DMS53 treated with DMSO at 0.1 percent for 48 hours (cell line): ENCODE measurements around the gene SLX4IP.

Experiments
- DNase-seq: peaks from one replicate; lab custom pipeline; 2025; ENCODE audit not compliant: unreplicated experiment; lab: John Stamatoyannopoulos, UW

SLX4IP gene

DNA sequence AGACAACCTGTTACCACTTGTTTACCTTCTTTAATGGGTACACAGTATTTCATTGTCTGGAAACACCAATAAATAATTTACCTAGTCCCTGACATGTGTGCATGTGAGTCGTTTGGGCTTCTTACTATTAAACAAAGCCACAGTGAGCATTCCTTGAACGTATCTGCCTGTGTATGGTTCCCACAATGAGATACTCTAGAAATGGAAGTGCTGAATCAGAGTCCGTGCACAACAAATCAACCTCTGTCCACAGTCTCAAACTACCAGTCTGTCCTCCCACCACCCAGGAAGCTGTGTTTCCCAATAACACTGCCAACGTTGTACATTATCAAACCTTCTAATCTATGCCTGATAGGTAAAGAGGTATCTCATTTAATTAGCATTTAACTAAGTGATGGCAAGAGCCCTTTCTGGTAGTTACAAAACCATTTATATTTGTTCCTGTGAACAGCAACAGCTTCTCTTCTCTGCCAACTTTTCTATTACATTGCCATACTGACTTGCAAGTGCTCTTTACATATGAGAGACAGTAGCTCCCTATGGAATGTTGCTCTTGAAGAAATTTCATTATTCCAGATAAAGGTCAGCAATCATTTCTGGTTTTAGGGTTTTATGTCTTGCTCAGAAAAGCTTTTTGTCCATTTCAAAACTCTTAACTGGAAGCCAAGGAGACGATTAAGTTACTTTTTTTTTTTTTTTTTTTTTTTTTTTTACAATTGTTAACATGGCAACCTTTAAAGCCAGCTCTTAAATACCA is 223.9 kb downstream of the SLX4IP start:
- no peak for DNase-seq

DNA sequence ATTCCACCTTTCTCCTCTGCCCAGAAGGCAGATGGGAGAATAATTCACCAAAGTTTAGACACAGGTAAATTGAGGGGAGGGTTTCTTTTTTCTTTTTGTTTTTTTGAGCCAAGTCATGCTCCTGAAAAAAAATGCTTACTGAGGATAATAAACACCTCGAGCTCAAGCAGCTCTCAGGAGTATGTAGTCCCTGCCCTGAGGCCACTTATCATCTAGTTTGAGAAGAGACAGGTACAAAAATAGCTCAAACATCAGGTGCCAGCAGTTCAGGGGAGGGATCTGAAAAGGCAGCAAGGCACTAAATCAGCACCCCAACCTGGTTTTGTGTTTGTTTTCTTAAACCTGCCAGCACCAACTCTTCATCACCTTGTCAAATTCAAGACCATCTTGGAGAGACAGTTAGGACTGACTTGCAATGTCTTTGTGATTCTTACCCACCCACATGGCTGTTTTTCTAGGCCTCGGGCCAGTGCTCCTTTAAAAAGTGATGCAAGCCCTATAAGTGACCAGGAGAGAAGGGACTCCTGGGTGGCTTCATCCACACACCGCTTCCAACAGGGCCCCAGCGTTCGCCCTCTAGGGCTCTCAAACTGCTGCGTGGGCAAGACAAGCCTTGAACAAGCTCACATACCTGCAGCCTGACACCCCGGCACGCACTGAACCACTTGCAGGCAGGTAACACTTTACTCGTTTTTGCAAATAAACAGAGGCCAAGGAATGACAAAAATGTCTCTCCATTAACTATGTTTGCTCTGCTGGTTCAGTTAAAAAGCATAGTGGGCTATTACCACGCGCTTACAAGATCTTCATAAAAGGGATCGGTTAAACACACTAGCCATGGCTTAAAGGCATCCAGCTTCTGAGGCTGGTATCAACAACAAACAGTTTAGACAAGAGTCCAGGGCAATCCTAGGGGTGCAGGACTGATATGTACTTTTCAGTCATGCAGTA is 224.8 kb downstream of the SLX4IP start:
- DNase-seq = no peak

DNA sequence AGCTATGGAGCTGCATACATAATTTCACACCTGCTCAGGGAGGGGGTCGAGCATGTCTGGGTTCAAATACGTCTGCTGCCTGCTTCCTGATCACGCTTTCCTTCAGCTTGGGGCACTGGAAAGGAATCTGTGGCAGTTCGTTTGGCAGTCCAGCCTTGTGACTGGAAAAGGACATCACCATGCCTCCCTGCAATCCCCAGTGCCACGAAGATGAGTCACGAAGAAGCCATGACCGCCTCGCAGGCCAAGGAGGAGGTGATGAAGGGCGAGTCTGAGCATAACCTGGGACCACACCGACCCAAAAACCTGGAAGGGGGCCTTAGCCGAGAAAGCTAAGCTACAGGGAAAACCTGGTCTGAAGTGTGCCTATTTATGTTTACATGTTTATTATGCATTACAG is 225.6 kb downstream of the SLX4IP start:
- DNase-seq = no peak

DNA sequence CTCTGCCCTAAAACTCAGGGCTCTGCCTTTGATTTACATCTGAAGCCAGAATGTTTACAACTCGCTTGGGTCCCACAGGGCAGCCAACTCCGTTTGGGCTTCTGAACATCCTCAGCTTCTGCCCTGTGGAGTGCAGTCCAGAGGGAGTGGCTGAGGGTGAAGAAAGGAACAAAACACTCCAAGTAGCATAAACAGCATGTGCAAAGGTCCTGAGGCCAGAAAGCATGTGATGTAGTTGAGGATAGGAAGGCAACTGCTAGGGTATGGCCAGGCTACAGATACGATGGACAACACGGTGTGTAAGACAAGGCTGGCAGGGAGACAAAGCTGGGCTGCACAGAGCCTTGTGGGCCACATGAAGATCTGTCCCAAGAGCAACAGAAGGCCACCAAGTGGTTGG is 226.2 kb downstream of the SLX4IP start:
- no peak for DNase-seq

DNA sequence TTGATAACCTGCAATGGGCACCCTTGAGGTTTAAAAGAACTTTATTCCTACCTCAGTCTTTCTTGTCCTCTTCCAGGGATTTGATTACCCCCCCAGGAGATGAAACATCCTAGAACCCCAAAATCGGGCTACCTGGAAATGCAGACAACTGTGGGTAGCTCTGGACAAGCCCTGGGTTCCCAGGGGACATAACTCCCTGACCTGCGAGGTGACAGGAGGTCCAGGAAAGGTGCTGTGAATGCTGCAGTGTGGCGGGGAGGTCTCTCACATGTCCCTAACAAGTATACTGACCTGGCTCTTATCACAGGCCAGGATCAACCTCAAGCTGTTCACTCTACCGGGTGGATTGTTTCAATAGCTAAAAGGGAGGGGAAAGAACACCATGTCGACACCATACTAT is 227.0 kb downstream of the SLX4IP start:
- no peak for DNase-seq

DNA sequence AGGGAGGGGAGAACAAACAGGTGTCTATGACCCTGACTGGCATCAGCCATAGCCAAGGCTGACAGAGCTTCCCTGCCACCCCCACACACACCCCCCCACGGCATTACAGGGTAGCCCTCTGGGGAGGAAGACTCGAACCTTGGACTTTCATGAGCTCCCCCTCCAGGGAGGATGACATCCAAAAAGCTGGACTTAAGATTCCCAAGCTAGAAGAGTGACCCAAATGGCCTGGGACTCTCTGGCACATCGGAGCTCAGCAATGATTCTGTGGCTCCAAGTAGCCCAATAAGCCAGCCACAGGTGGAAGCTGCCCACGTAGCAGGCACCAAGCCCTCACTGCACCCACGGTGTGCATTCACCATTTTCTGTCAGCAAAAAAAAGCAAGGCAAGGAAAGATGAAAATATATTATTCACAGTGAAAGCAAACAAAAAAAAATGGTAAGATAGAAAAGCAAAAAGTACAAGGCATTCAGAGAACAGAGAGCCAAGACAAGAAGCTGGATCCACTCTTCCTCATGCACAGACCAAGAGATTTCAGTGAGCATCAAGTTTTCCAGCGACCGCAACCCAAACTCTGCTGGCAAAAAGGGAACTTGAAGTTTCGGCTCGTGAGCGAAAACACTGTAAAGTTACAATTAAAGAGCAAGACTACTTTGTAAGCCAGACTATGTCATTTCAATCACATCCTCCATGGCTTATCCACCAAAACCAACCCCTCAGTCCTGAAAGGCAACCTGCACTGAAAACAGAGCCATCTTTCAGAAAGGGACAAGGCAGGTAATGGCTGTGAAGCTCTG is 227.8 kb downstream of the SLX4IP start:
- no peak for DNase-seq

DNA sequence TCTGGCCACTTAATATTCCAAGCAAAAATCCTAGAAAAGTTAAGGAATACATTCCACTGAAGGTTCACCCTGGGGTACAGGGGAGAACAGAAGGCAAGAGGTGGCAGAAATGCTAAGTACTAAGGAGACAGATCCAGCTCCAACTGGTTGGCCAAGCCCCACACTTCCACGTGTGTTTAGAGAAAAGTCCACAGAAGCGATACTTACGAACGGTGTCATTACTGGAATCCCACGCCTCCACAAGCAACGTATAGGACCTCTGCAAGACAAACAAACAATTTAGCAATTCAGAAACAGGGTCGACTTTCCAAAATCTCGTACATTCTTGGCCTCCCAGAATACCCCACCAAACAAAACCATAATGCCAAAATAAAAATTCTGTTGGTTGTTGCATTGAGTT is 228.7 kb downstream of the SLX4IP start:
- DNase-seq = no peak

DNA sequence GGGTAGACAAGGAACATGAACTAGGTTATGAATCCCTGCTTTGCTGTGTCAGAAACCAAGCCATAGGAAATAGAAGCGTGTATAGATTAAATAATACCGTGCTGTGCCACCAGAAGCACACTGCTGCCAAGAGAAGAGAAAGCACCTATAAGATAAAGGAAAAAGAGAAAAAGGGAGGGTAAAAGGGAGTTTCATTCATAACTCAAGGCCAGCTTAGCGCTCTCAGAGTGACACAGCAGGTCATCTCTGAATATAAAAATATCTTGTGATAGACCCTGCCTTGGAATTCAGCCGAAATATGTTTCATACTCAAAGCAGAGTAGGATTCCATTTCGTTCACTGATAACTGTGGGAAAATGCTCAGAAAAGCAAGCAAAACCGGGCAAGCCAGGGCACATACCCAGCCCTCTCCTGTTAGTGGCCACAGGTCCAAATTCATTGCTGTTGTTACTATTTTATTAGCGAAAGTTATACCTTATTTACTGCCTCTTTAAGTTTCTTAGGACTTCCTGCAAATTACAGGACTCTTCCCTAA is 230.0 kb downstream of the SLX4IP start:
- no peak for DNase-seq

DNA sequence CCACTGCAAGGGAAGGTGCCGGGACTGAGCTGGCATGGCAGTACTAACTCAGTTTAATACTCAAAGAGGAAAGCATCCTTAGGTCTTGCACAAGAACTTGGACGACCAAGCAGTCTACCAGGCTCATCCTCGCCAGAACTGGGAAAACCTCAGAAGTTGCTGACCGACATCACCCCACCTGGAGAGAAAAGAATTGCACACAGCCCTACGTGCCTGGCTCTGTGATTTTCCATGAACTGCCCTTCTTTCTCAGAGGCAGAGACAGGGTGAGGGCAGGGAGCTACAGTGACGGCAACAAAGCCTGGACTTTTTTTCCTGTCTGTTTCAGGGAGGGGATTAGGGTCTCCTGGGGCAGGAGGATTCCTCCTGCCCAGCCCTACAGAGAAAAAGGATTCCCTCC is 230.7 kb downstream of the SLX4IP start:
- no peak for DNase-seq

DNA sequence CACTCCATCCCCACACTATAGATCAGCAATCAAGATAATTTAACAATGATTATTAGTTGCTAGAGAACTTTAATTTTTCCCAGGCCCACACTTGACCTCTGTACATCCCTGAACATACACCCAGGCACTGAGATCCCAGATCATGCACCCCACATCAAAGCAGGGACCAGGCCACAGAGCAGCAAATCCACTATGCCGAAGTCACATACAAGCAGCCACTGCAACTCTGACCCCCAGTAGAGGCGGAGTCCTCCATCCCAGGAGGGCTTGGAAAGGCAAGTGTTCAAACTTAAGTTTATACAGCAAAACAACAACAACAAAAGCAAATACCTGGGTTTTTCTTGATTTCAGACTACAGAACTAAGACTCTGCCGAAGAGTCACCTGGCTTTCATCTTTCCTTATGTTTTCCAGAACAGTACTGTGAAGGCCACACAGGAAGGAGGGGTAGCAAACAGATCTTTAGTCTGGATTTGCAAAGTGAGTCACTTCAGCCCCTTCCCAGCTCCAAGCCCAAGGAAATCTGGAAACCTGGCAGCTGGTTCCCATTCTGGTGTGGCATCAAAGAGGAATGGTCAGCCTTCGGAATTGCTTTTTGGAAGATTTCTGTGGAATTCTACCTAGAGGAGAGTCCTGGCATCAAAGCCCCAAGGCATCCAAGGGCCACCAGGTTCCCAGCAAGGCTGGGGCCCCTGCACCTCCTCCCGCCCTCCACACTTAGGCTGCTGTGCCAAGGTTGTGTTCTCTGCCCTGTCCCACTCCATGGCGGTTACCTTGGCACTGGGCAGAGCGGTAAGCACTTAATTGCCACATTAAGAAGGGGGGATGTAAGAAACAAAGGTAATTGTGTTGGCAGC is 231.3 kb downstream of the SLX4IP start:
- no peak for DNase-seq

DNA sequence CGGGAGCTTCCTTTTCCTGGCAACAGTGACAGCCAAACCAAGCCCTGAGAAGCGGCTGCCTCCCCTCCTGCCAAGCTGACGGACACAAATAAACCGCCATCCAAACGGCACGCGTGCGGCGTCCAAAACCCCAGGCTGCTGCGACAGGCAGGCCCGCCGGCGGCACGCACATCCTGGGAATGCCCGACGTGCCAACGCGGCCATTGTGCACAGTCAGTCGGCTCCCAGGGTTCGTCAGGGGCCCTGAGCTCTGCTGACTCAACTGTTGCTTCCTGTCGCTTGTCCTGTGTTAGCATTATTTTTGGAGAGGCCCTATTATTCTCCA is 231.9 kb downstream of the SLX4IP start:
- no peak for DNase-seq

DNA sequence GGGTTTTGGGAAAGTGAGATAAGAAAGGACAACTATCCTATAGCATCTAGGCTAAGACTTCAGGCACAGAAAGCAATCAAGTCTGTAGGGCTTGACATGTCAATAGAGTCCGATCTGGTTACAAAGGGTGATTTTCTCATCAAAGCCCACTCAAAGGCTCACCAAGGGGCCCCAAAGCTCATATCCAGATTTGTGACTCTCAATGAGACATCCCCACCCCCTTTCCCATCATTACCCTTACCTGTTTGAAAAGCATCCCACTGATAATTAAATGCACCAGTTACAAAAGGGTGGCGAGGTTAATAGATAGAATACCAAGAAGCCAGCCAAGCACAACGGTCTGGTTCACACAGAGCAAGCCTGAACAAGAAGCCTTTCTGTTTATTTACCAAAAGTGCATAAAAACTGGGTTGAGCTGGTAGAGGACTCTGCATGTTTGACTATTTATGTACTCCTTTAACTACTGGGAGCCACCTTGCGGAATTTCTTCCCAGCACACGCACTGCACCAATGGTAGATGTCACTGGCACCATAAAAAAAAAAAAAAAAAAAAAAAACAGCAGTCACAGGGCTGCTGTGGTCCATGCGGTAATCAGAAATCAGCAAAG is 232.6 kb downstream of the SLX4IP start:
- DNase-seq = no peak

DNA sequence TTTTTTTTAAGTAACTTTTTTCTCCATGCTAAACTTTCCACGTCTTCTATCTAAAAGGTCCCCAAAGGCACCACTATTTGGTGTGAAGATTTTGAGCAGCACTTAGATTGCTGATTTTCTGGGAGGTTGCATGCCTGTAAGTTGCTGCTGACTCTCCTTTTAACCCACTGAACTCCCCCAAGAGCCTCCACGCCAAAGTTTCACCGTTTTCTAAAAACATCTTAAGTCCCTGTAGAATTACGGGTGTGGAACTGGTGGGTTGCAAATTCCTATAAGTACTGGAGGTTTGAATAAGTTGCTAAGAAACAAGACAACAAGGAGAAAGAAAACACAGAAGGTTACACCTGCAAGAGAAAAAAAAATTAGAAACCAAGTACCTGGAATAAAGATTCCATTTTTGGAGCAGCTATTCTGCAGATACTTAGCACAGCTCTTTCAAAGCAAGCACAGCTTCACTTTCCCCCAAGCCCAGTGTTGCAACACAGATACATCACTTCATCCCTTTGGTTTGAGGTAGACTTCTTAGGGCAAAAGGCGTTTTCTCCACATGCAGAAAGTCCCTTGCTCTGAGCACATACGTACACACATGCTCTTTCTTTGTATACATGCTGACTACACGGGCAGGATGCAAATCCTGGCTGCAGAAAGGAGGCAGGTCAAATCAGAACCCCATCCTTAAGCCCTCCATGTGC is 233.7 kb downstream of the SLX4IP start:
- no peak for DNase-seq

DNA sequence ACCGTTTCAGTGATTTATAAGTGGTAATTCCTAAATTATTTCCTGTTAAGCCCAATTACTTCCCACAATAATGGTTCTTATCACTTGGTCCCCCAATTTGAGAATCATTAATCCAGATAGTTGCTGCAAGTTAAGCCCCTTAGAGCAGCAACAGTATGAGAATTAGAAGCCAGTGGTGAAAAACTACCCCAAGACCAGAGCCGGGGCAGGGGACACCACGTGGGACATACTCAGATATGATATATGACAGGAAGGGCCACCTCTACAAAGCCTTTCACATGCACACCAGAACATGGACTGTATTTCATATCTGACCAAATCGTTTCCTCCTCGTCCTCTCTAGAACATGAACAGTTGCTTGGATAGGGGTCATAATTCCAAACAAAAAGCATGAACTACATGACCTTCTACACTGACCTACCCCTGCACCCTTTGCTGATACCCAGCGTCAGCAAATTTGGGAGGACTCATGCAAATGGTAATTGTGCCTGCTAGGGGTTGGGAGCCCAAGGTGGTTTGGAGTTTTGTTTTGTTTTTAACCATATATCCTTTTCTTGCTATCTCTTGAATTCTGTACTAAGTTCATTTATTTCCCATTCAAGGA is 234.8 kb downstream of the SLX4IP start:
- DNase-seq = no peak

DNA sequence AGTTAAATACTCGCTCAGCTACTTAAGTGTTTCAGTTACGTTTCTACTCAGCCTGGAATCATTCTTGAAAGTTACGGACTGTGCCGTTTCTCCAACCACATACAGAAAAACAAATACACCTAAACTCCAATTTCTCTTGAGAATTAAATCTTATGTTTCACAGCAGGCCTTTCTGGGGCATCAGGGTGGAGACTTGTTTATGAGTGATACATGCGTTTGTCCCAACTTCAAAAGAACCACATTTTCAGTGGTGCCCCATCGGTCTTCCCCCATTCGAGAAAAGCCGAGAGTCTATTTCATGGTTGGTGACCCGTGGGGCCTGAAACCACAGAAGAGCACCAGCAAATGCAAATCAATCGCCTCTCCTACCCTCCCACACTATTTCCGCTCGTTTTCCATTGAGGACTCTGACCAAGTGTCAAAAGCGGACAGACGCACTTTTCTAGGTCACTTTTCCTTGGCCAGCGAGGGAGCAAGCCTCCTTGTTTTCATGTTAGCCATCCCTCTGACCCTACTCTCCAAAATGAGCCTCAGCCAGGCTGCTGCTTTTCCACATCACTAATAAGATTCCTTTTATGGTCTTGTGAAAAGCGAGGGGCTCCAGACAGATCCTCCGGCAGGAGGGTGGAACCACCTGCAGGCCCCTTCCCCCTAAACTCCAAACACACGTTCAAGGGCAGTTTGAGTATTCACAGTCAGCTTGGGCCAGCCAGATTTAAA is 235.6 kb downstream of the SLX4IP start:
- no peak for DNase-seq

DNA sequence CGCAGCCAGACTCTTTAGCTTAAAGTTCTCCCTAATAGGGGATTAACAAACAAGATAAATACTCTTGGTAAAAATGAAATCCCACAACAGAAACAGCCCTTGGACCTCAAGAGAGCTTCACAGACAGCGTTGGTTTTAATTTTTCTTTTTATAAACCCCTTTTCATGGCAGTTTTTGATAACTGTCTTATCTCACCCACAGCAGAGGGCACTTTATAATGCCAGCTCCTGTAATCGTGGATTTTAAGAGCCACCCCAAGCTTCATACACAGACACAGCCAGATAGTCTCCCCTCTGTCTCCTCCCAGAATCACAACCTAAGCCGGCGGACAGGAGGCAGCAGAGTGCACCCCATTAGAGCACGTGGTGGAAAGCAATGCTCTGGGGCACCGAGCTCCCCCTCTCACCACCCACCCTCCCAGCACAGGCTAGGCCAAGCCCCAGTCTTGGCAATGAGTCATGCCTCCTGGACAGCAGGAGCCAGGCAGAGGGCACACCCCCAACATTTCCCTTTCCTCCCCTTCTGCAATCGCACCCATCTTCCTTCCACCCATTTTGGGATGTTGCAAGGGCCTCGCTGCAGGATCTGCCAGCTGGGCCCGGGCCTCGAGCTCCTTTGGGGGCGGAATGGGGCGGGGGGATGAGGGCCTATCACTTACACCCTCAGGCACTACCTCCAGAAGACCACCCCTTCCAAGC is 236.3 kb downstream of the SLX4IP start:
- no peak for DNase-seq

DNA sequence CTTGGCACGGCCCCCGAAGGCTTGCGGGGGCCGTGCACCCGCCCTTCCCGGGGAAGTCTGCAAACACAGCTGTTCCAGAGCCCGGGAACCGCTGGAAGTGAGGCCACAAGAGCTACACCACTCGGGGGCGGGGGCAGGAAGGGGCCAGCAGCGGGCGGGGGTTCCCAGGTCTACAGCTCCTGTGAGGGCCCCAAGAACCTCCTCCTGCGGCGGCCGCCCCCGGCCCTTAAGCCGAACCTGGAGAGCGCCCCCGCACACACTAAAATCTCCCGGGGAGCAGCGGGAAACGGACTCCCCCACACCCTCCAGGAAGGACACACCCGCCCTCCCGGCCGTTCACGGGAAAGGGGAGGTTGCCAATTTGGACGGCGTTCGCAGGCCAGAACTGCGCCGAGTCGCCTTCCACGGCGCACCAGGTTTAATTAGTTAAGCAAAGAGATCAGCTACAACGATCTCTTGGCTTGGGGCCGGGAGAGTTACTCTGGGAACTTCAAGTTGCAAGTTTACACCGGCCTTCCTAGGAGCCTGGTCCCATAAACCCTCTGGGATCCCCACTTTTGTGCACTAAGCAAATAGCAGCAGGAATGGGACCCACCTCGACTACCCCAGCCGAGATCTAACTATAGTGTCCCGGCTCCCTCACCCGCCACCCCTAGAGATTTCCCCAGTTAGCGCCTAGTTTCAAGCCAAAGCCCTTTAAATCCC is 237.0 kb downstream of the SLX4IP start:
- peak; percentile 9 for DNase-seq
